ENCODE results near the gene TNS1.
"Not testable (repeated sequence)": the region's sequence is repeated elsewhere in the genome, so short reads cannot be mapped to it uniquely, and the experiment has no call there.

- not testable (repeated sequence) for TF ChIP-seq POLR2AphosphoS5 (IDR thresholded peaks at IDR 0.05; ENCODE audit: borderline replicate concordance, low read depth, low read length); EZH2 (IDR thresholded peaks at IDR 0.05)
These were observed 193.8 kb downstream of the TNS1 start for GRCh38 chr2:217808967-217809366.

Measured in SK-N-MC (cell line).